Ishikawa (cell line): ENCODE measurements around the gene PKIG.

Experiments used
- CEBPB ChIP-seq: IDR thresholded peaks from 2 replicates; pipeline ENCODE4 v1.6.1; 2012
- CREB1 ChIP-seq: IDR thresholded peaks from 2 replicates; pipeline ENCODE4 v1.6.1; 2012; ENCODE audit warnings: low read depth
- EGR1 ChIP-seq: IDR thresholded peaks from 2 replicates; pipeline ENCODE4 v1.6.1; 2012
- EP300 ChIP-seq: IDR thresholded peaks from 2 replicates; pipeline ENCODE4 v1.6.1; 2012; ENCODE audit warnings: borderline replicate concordance
- FOXM1 ChIP-seq: IDR thresholded peaks from 2 replicates; pipeline ENCODE4 v1.6.1; 2012; ENCODE audit warnings: low read depth, borderline replicate concordance
- MAX ChIP-seq: IDR thresholded peaks from 2 replicates; pipeline ENCODE4 v1.6.1; 2012
- NFIC ChIP-seq: IDR thresholded peaks from 2 replicates; pipeline ENCODE4 v1.6.1; 2012
- RAD21 ChIP-seq: IDR thresholded peaks from 2 replicates; pipeline ENCODE4 v1.6.1; 2012; ENCODE audit warnings: low read depth
- REST ChIP-seq: IDR thresholded peaks from 2 replicates; pipeline ENCODE4 v1.6.1; 2012; ENCODE audit warnings: low read depth, mild to moderate bottlenecking
- TAF1 ChIP-seq: IDR thresholded peaks from 2 replicates; pipeline ENCODE4 v1.6.1; 2012; ENCODE audit warnings: low read depth, mild to moderate bottlenecking
- TCF12 ChIP-seq: IDR thresholded peaks from 2 replicates; pipeline ENCODE4 v1.6.1; 2012; ENCODE audit warnings: low read depth
- TEAD4 ChIP-seq: IDR thresholded peaks from 2 replicates; pipeline ENCODE4 v1.6.1; 2012
- YY1 ChIP-seq: IDR thresholded peaks from 2 replicates; pipeline ENCODE4 v1.6.1; 2012; ENCODE audit warnings: low read depth
- ZBTB7A ChIP-seq: IDR thresholded peaks from 2 replicates; pipeline ENCODE4 v1.6.1; 2012; ENCODE audit warnings: low read depth
- TF ChIP-seq, protein P1 (sequence below): IDR thresholded peaks from 2 replicates; pipeline ENCODE4 v1.6.1; 2012

The PKIG gene

GRCh38 chr20:44646641-44647274 is 64.4 kb downstream of the PKIG start:
- TF ChIP-seq EGR1 (no peak), NFIC (no peak), CREB1 (no peak), TCF12 (no peak), YY1 (no peak), REST (no peak), EP300 (no peak), FOXM1 (no peak), ZBTB7A (no peak), CEBPB (no peak)
- TF ChIP-seq, protein P1, sequence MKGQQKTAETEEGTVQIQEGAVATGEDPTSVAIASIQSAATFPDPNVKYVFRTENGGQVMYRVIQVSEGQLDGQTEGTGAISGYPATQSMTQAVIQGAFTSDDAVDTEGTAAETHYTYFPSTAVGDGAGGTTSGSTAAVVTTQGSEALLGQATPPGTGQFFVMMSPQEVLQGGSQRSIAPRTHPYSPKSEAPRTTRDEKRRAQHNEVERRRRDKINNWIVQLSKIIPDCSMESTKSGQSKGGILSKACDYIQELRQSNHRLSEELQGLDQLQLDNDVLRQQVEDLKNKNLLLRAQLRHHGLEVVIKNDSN, result no peak

- no peak for TF ChIP-seq RAD21
- no peak for TF ChIP-seq EP300
These were observed 65.7 kb downstream of the PKIG start for GRCh38 chr20:44648068-44648467.

- TF ChIP-seq TAF1 (no peak), EGR1 (no peak), YY1 (no peak), EP300 (no peak), FOXM1 (no peak), NFIC (no peak), REST (no peak), CEBPB (no peak), TEAD4 (no peak), TCF12 (no peak), RAD21 (no peak), MAX (no peak), CREB1 (no peak)
- TF ChIP-seq, protein P1, result no peak
These were observed 66.2 kb downstream of the PKIG start for GRCh38 chr20:44648579-44648978.

GRCh38 chr20:44649126-44649525 is 66.7 kb downstream of the PKIG start:
- TF ChIP-seq CREB1 (no peak), EGR1 (no peak), NFIC (no peak), RAD21 (no peak), REST (no peak), TEAD4 (no peak), FOXM1 (no peak), TCF12 (no peak), EP300 (no peak), YY1 (no peak), MAX (no peak), ZBTB7A (no peak), TAF1 (no peak), CEBPB (no peak)
- TF ChIP-seq, protein P1, result no peak
